ENCODE measurements around the gene BPIFB1.

BPIFB1 gene

GRCh38 chr20:33257237-33257636 is 25.8 kb upstream of the BPIFB1 start:
- ATAC-seq = no peak
- H3K9me3 Mint-ChIP-seq = peaks cover 6% of the 10 kb centered on the region
- H3K4me1 Mint-ChIP-seq = no peaks in the 10 kb centered on the region
- H3K27ac Mint-ChIP-seq = no peak overlapping the region
- no peak overlapping the region for H3K4me3 Mint-ChIP-seq
- no peaks in the 10 kb centered on the region for H3K36me3 Mint-ChIP-seq
- H3K27me3 Mint-ChIP-seq = peaks cover 32% of the 10 kb centered on the region

- Mint-ChIP-seq H3K36me3 (no peaks in the 10 kb centered on the region), H3K4me1 (no peaks in the 10 kb centered on the region), H3K9me3 (peaks cover 1% of the 10 kb centered on the region), H3K4me3 (no peak overlapping the region), H3K27me3 (peaks cover 32% of the 10 kb centered on the region), H3K27ac (no peak overlapping the region)
- no peak for ATAC-seq
Measured at GRCh38 chr20:33259371-33259770, 23.6 kb upstream of the BPIFB1 start.

GRCh38 chr20:33261465-33261864 is 21.5 kb upstream of the BPIFB1 start:
- no peak for ATAC-seq
- no peak overlapping the region for H3K4me3 Mint-ChIP-seq
- H3K4me1 Mint-ChIP-seq = no peaks in the 10 kb centered on the region
- H3K27me3 Mint-ChIP-seq = peaks cover 16% of the 10 kb centered on the region
- peaks cover 3% of the 10 kb centered on the region for H3K9me3 Mint-ChIP-seq
- no peaks in the 10 kb centered on the region for H3K36me3 Mint-ChIP-seq
- no peak overlapping the region for H3K27ac Mint-ChIP-seq

GRCh38 chr20:33262658-33263065 is 20.4 kb upstream of the BPIFB1 start:
- ATAC-seq = no peak
- H3K27ac Mint-ChIP-seq = no peak overlapping the region

GRCh38 chr20:33263784-33264183 is 19.2 kb upstream of the BPIFB1 start:
- no peak overlapping the region for H3K4me3 Mint-ChIP-seq
- H3K27ac Mint-ChIP-seq = no peak overlapping the region
- no peaks in the 10 kb centered on the region for H3K36me3 Mint-ChIP-seq
- no peak for ATAC-seq
- H3K9me3 Mint-ChIP-seq = peaks cover 3% of the 10 kb centered on the region
- H3K4me1 Mint-ChIP-seq = no peaks in the 10 kb centered on the region
- peaks cover 27% of the 10 kb centered on the region for H3K27me3 Mint-ChIP-seq

More at GRCh38 chr20:33262658-33263065, 20.4 kb upstream of the BPIFB1 start:
- no peaks in the 10 kb centered on the region for H3K36me3 Mint-ChIP-seq
- H3K4me1 Mint-ChIP-seq = no peaks in the 10 kb centered on the region
- no peak overlapping the region for H3K4me3 Mint-ChIP-seq
- peaks cover 16% of the 10 kb centered on the region for H3K27me3 Mint-ChIP-seq
- peaks cover 3% of the 10 kb centered on the region for H3K9me3 Mint-ChIP-seq

GRCh38 chr20:33267701-33268100 is 15.3 kb upstream of the BPIFB1 start:
- Mint-ChIP-seq H3K4me3 (no peak overlapping the region), H3K4me1 (no peaks in the 10 kb centered on the region), H3K36me3 (no peaks in the 10 kb centered on the region), H3K27me3 (peaks cover 34% of the 10 kb centered on the region), H3K27ac (no peak overlapping the region), H3K9me3 (peaks cover 3% of the 10 kb centered on the region)
- no peak for ATAC-seq

GRCh38 chr20:33272155-33272873 is 10.7 kb upstream of the BPIFB1 start:
- H3K4me1 Mint-ChIP-seq = no peaks in the 10 kb centered on the region
- H3K36me3 Mint-ChIP-seq = no peaks in the 10 kb centered on the region
- H3K27me3 Mint-ChIP-seq = peaks cover 43% of the 10 kb centered on the region
- no peak for ATAC-seq
- H3K4me3 Mint-ChIP-seq = no peak overlapping the region
- no peaks in the 10 kb centered on the region for H3K9me3 Mint-ChIP-seq
- H3K27ac Mint-ChIP-seq = no peak overlapping the region

GRCh38 chr20:33273117-33273851 is 9.7 kb upstream of the BPIFB1 start:
- no peaks in the 10 kb centered on the region for H3K36me3 Mint-ChIP-seq
- no peaks in the 10 kb centered on the region for H3K9me3 Mint-ChIP-seq
- no peak overlapping the region for H3K27ac Mint-ChIP-seq
- H3K4me3 Mint-ChIP-seq = no peak overlapping the region
- no peaks in the 10 kb centered on the region for H3K4me1 Mint-ChIP-seq
- peaks cover 43% of the 10 kb centered on the region for H3K27me3 Mint-ChIP-seq
- ATAC-seq = no peak

GRCh38 chr20:33275215-33275614 is 7.8 kb upstream of the BPIFB1 start:
- no peak overlapping the region for H3K27ac Mint-ChIP-seq
- H3K4me3 Mint-ChIP-seq = no peak overlapping the region
- no peaks in the 10 kb centered on the region for H3K9me3 Mint-ChIP-seq

GRCh38 chr20:33275871-33276270 is 7.1 kb upstream of the BPIFB1 start:
- ATAC-seq = no peak
- H3K36me3 Mint-ChIP-seq = no peaks in the 10 kb centered on the region
- no peaks in the 10 kb centered on the region for H3K4me1 Mint-ChIP-seq
- H3K27me3 Mint-ChIP-seq = peaks cover 52% of the 10 kb centered on the region
- H3K9me3 Mint-ChIP-seq = no peaks in the 10 kb centered on the region
- no peak overlapping the region for H3K4me3 Mint-ChIP-seq
- no peak overlapping the region for H3K27ac Mint-ChIP-seq

More at GRCh38 chr20:33275215-33275614, 7.8 kb upstream of the BPIFB1 start:
- Mint-ChIP-seq H3K4me1 (no peaks in the 10 kb centered on the region), H3K27me3 (peaks cover 46% of the 10 kb centered on the region), H3K36me3 (no peaks in the 10 kb centered on the region)
- ATAC-seq = no peak

- no peak overlapping the region for H3K4me3 Mint-ChIP-seq
- H3K27ac Mint-ChIP-seq = no peak overlapping the region
- H3K36me3 Mint-ChIP-seq = no peaks in the 10 kb centered on the region
- H3K4me1 Mint-ChIP-seq = no peaks in the 10 kb centered on the region
- peak; percentile 35 for ATAC-seq
- H3K27me3 Mint-ChIP-seq = peaks cover 55% of the 10 kb centered on the region
- H3K9me3 Mint-ChIP-seq = no peaks in the 10 kb centered on the region
Measured at GRCh38 chr20:33276303-33277113, 6.5 kb upstream of the BPIFB1 start.

- Mint-ChIP-seq H3K27me3 (peaks cover 52% of the 10 kb centered on the region), H3K4me3 (no peak overlapping the region)
Measured at GRCh38 chr20:33277471-33278441, 5.3 kb upstream of the BPIFB1 start.

GRCh38 chr20:33278700-33279099 is 4.3 kb upstream of the BPIFB1 start:
- Mint-ChIP-seq H3K4me1 (no peaks in the 10 kb centered on the region), H3K36me3 (no peaks in the 10 kb centered on the region), H3K4me3 (no peak overlapping the region), H3K9me3 (no peaks in the 10 kb centered on the region), H3K27ac (no peak overlapping the region), H3K27me3 (peaks cover 55% of the 10 kb centered on the region)
- no peak for ATAC-seq

More at GRCh38 chr20:33277471-33278441, 5.3 kb upstream of the BPIFB1 start:
- no peaks in the 10 kb centered on the region for H3K36me3 Mint-ChIP-seq
- no peaks in the 10 kb centered on the region for H3K9me3 Mint-ChIP-seq
- H3K4me1 Mint-ChIP-seq = no peaks in the 10 kb centered on the region
- ATAC-seq = no peak
- no peak overlapping the region for H3K27ac Mint-ChIP-seq

- Mint-ChIP-seq H3K36me3 (no peaks in the 10 kb centered on the region), H3K4me3 (no peak overlapping the region)
Measured at GRCh38 chr20:33279261-33279910, 3.6 kb upstream of the BPIFB1 start.

More at GRCh38 chr20:33279261-33279910, 3.6 kb upstream of the BPIFB1 start:
- Mint-ChIP-seq H3K27ac (no peak overlapping the region), H3K9me3 (no peaks in the 10 kb centered on the region), H3K4me1 (no peaks in the 10 kb centered on the region), H3K27me3 (peaks cover 60% of the 10 kb centered on the region)
- ATAC-seq = no peak
